Measurements from ENCODE around the gene ANGEL1. TPM values are rescaled to one million over a fixed set of nuclear protein-coding genes. Genes with fewer than 3 reads are reported as not detected.

Gene ANGEL1
- polyA plus RNA-seq, 1 experiment, result 16.8 TPM

DNA sequence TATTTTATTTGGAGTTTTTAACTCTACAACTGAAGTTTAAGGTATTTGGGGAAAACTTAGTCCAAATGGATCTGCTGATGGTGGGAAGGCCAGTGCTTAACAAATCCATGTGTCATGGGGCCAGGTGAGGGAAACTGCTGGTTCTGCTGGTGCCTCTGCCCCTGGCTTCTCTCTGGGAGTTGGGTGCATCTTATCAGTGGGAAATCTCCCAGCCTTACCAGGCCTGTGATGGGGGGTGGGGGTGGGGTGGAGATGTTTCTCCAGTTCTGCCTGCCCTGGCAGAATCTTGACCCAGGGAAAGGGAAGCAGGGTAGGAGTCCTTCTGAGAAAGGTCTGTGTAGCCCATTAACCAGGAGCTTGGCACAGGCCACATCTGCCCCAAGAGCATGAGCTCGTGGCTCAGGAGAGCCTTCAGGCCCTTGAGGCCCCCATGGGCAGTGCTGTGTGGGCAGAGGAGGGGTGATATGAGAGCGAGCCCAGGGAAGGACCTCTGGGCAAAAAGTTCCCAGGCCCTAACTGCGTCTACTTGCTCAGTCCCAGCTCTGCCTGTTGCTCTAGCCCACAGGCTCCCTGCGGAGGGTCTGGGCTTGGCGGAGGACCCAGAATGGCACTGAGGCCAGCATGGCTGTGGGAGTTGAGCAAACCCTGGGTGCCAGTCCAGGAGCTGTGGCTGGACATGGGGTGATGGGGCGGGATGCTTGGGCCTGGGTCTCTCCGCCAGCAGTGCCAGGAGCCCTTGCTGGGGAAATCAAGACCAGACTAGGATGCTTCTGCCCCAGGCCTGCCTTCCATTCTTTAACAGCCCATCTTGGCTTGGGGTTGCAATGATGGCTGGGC is 33.2 kb downstream of the ANGEL1 start:
- TF ChIP-seq, protein P1, sequence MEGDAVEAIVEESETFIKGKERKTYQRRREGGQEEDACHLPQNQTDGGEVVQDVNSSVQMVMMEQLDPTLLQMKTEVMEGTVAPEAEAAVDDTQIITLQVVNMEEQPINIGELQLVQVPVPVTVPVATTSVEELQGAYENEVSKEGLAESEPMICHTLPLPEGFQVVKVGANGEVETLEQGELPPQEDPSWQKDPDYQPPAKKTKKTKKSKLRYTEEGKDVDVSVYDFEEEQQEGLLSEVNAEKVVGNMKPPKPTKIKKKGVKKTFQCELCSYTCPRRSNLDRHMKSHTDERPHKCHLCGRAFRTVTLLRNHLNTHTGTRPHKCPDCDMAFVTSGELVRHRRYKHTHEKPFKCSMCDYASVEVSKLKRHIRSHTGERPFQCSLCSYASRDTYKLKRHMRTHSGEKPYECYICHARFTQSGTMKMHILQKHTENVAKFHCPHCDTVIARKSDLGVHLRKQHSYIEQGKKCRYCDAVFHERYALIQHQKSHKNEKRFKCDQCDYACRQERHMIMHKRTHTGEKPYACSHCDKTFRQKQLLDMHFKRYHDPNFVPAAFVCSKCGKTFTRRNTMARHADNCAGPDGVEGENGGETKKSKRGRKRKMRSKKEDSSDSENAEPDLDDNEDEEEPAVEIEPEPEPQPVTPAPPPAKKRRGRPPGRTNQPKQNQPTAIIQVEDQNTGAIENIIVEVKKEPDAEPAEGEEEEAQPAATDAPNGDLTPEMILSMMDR (IDR thresholded peaks at IDR 0.05; ENCODE audit: insufficient read depth, low read depth, low read length), result no peak
- ChIA-PET CTCF (interaction anchor here (0.7 to 10.2 kb wide), 2 partner anchors 15 to 66 kb away, joined by 3 to 197 read pairs; no protein-coding TSS in a partner anchor), POLR2A (no interaction called here)

DNA sequence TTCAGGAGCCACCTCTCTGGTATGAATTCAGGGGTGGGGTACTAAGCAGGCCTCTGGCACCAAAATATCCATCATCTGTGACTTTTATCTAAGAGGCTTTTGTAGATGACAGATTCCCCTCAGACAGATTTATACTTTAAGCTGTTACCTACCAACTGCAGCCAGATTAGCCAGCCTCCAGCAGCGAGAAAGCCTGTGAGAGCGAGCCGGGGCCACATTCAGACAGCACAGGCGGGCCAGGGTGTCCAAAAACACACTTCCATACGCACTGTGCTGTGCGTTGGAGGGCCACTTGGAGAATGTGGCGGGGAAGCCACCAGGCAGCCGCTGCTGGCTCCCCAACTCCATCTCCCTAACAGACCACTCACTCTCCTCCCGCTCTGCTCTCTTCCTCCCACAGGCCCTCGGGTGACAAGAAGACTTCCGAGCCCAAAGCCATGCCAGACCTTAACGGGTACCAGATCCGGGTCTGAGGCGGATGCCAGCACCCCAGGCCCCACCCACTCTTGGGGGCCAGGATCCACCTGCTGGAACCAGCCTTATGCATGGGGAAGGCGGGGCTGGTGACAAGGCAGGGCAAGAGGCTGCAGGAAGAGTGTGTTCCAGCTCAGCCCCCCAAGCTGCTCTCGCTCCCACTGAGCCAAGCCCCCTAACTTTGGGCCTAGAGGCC is 34.0 kb downstream of the ANGEL1 start:
- CTCF ChIA-PET, result no interaction called here
- POLR2A ChIA-PET, result no interaction called here

More for the DNA sequence above, 33.2 kb downstream of the ANGEL1 start:
- Histone ChIP-seq H3K4me3 (ENCODE audit: low read depth, low read length) (no peak overlapping the region), H3K36me3 (ENCODE audit: control insufficient read depth, insufficient read depth, low read length) (peaks cover 1% of the 10 kb centered on the region; the same call in 1 of the 2 replicates), H3K27me3 (ENCODE audit: control insufficient read depth, insufficient read depth, low read length) (no peaks in the 10 kb centered on the region)
- no peak for DNase-seq (ENCODE audit: low read depth)

DNA sequence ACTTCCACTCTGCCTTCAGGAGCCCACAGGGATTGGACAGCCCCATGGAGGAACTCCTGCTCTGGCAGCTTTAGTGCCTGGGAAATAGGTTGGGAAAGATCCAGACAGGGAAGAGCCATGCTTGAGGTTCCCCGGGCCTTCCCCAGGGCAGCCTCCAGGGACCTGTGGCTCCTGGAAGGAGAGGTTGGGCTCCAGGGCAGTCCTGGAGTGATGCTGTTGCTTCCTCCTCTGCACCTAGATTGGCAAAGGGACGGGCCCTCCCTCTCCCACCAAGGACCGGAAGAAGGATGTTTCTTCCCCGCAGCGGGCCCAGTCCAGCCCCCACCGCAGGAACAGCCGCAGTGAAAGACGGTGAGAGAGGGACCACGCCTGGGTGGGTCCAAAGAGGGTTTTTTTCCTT is 35.0 kb downstream of the ANGEL1 start:
- POLR2A ChIA-PET, result no interaction called here
- TF ChIP-seq, protein P1 (IDR thresholded peaks at IDR 0.05; ENCODE audit: insufficient read depth, low read depth, low read length), result no peak

More for the DNA sequence above, 34.0 kb downstream of the ANGEL1 start:
- H3K27me3 ChIP-seq (ENCODE audit: control insufficient read depth, insufficient read depth, low read length), result no peaks in the 10 kb centered on the region
- TF ChIP-seq, protein P1 (IDR thresholded peaks at IDR 0.05; ENCODE audit: insufficient read depth, low read depth, low read length), result no peak
- DNase-seq (ENCODE audit: low read depth), result no peak
- H3K36me3 ChIP-seq (ENCODE audit: control insufficient read depth, insufficient read depth, low read length), result peaks cover 1% of the 10 kb centered on the region; the same call in 1 of the 2 replicates
- no peak overlapping the region for H3K4me3 ChIP-seq (ENCODE audit: low read depth, low read length)

DNA sequence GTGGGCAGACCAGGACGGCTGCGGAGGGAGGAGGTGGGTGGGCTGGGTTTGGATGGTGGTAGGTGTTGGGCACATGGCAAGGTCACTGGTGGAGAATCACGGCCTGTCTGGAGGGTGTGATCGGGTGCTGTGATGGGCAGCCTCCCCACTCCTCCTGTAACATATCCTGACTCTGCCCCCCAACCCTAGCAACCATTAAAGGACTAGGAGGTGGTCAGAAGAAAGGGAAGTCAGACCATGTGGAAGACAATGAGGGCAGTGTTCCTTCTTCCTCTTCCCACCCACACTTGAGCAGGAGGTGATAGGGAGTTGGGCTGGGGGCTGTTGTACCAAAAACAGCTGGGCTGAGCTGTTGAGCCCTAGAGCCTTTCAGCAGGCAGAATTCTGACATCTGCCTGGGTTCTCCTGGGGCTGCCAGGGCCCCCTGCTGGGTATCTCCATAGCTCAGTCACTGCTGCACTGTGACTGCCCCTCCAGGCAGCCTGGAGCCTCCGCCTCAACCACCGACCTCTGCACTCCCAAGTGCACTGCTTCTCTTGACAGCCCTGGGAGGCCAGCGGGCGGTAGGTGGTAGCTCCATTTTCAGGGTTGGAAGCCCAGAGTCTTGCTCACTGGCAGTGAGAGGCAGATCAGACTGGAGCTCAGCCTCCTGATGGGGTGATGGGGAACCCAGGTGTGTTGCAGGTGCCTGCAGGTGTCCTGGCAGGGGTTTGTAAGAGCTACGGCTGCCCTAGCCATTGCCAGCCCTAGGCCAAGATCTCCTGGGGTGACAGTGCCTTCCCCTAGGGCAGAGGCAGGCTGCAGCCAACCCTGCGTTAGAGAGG is 36.0 kb downstream of the ANGEL1 start:
- DNase-seq (ENCODE audit: low read depth), result no peak
- TF ChIP-seq, protein P1 (IDR thresholded peaks at IDR 0.05; ENCODE audit: insufficient read depth, low read depth, low read length), result no peak
- Histone ChIP-seq H3K36me3 (ENCODE audit: control insufficient read depth, insufficient read depth, low read length) (peaks cover 1% of the 10 kb centered on the region; the same call in 1 of the 2 replicates), H3K4me3 (ENCODE audit: low read depth, low read length) (no peak overlapping the region), H3K27me3 (ENCODE audit: control insufficient read depth, insufficient read depth, low read length) (no peaks in the 10 kb centered on the region)
- ChIA-PET POLR2A (no interaction called here), CTCF (interaction anchor here (0.9 to 1.4 kb wide), 3 partner anchors 8 to 54 kb away, joined by 3 to 4 read pairs (median 3); partner anchors contain the start of gene ANGEL1)

More for the DNA sequence above, 35.0 kb downstream of the ANGEL1 start:
- CTCF ChIA-PET, result no interaction called here
- DNase-seq (ENCODE audit: low read depth), result no peak
- Histone ChIP-seq H3K4me3 (ENCODE audit: low read depth, low read length) (no peak overlapping the region), H3K27me3 (ENCODE audit: control insufficient read depth, insufficient read depth, low read length) (no peaks in the 10 kb centered on the region), H3K36me3 (ENCODE audit: control insufficient read depth, insufficient read depth, low read length) (peaks cover 1% of the 10 kb centered on the region; the same call in 1 of the 2 replicates)
